ENCODE data around the gene CCDC183. TPM values are rescaled to one million over a fixed set of nuclear protein-coding genes. Genes with fewer than 3 reads are reported as not detected.

The CCDC183 gene
- total and polyA plus RNA-seq, 10 of the 15 experiments (the other 5 are each of a cell fraction or from before 2014, with no cell fraction given), result 0.04 to 1.2 (median 0.55) TPM; not detected in 5

GRCh38 chr9:136793086-136793946 lies 2.8 kb upstream of the CCDC183 start:
- FAIRE-seq (no peak), ATAC-seq (no peak), DNase-seq (ENCODE audit: low read depth, low spot score) (no peak)
- H3K9ac ChIP-seq (ENCODE audit: control insufficient read depth, insufficient read depth, low read length), result no peak overlapping the region
- H3K4me2 ChIP-seq (ENCODE audit: control insufficient read depth, insufficient read depth), result no peak overlapping the region
- WGBS (ENCODE audit: insufficient coverage, insufficient replicate concordance, low lambda C conversion rate, missing lambda C conversion rate), result 76% methylated on average over 17 of the region's 17 CpGs
- H3K4me1 ChIP-seq (ENCODE audit: control insufficient read depth, insufficient read depth, low read length), result peaks cover 7% of the 10 kb centered on the region
- ChIA-PET RAD21 (ENCODE audit: unreplicated experiment) (interaction anchor here (0.8 to 1.2 kb wide), 5 partner anchors 19 to 242 kb away, joined by 3 to 4 read pairs (median 3); partner anchors contain the start of gene AJM1), POLR2A (interaction anchor here (0.5 to 1.3 kb wide), 2 partner anchors 242 to 629 kb away, joined by 3 read pairs; no protein-coding TSS in a partner anchor), CTCF (interaction anchor here (0.6 to 3.3 kb wide), 13 partner anchors 10 to 275 kb away, joined by 3 to 27 read pairs (median 6); no protein-coding TSS in a partner anchor), SMC1A (ENCODE audit: uncharacterized antibody, unreplicated experiment) (interaction anchor here (0.7 kb wide), 1 partner anchor 242 kb away, joined by 3 read pairs; no protein-coding TSS in a partner anchor)
- no peak overlapping the region for H3K4me3 ChIP-seq
- in situ Hi-C loops (cut with MboI), result no loop called here
- no TSS peak for BruUV-seq (replicated peaks)
- no peak overlapping the region for H2AFZ ChIP-seq (ENCODE audit: control insufficient read depth, low read depth, low read length)
- intact Hi-C loops (cut with micrococcal nuclease; ENCODE audit: unreplicated experiment), result loop anchor here (10.0 kb wide), 1 partner anchor 151 kb away; the partner anchor contains the start of genes C8G and FBXW5
- TF ChIP-seq PBX3 (IDR thresholded peaks at IDR 0.05; ENCODE audit: insufficient replicate concordance, low read depth, low read length), result peak; percentile 67
- no peak for TF ChIP-seq ATF7 (IDR thresholded peaks at IDR 0.05; ENCODE audit: low read depth)
- no peak for TF ChIP-seq PAX5 (IDR thresholded peaks at IDR 0.05; ENCODE audit: borderline replicate concordance, low read depth, low read length)
- peak; percentile 86 for TF ChIP-seq PKNOX1 (IDR thresholded peaks at IDR 0.05)
- peaks cover 2% of the 10 kb centered on the region; the same call in 1 of the 2 replicates for H4K20me1 ChIP-seq (ENCODE audit: control insufficient read depth, insufficient read depth)
- H3K79me2 ChIP-seq (ENCODE audit: control insufficient read depth, insufficient read depth, low read length), result peaks cover 2% of the 10 kb centered on the region; the same call in 1 of the 2 replicates
- H3K36me3 ChIP-seq (ENCODE audit: control insufficient read depth in 2 of 2, insufficient read depth in 2 of 2, low read length in 1 of 2), result no peaks in the 10 kb centered on the region
- H3K9me3 ChIP-seq (replicated peaks; ENCODE audit: control insufficient read depth, insufficient read depth, low read length), result no peaks in the 10 kb centered on the region
- no peaks in the 10 kb centered on the region for H3K27me3 ChIP-seq (replicated peaks in 1 of 2; ENCODE audit: control insufficient read depth in 2 of 2, insufficient read depth in 2 of 2, low read length in 1 of 2)
- no peak overlapping the region for H3K27ac ChIP-seq (ENCODE audit: control insufficient read depth, insufficient read depth)
